Large intestine (tissue), 3 donors: Measurements from ENCODE around the gene BRD7. TPM values are rescaled to one million over a fixed set of nuclear protein-coding genes. Genes with fewer than 3 reads are reported as not detected.

Experiments used
- DNase-seq, 2 donors: peaks; one replicate each; pipeline versions ENCODE4 v3.0.0 to v3.0.0-alpha.2; 2013
- H3K27ac ChIP-seq: one replicate; pipeline ENCODE4 v1.5.1; 2013; ENCODE audit warnings: low read length
- H3K27me3 ChIP-seq: 2 replicates; pipeline ENCODE4 v1.6.1; 2013; ENCODE audit warnings: low read length; ENCODE audit not compliant: control insufficient read depth, insufficient read depth
- H3K36me3 ChIP-seq: 2 replicates; pipeline ENCODE4 v1.6.1; 2013; ENCODE audit warnings: low read length; ENCODE audit not compliant: control insufficient read depth, insufficient read depth
- H3K4me1 ChIP-seq: one replicate; pipeline ENCODE4 v1.6.1; 2013; ENCODE audit warnings: low read length; ENCODE audit not compliant: control insufficient read depth, insufficient read depth
- H3K4me3 ChIP-seq: one replicate; pipeline ENCODE4 v1.5.1; 2013; ENCODE audit warnings: low read length
- H3K9me3 ChIP-seq: one replicate; pipeline ENCODE4 v1.6.1; 2013; ENCODE audit warnings: mild to moderate bottlenecking, low read depth, low read length, moderate library complexity; ENCODE audit not compliant: control insufficient read depth
- WGBS: methylation state at CpG from one replicate; pipeline ENCODE4 v1.1.5; 2013; ENCODE audit warnings: low lambda C conversion rate; ENCODE audit not compliant: insufficient coverage; 5-methylcytosine and 5-hydroxymethylcytosine counted together
- polyA plus RNA-seq: library from polyadenylated mRNA; unstranded; fragments of 120-200 nt; gene quantifications from one replicate; pipeline ENCODE4 v1.2.1, GENCODE V29; 2013

Gene BRD7
- polyA plus RNA-seq, 1 donor = 69.7 TPM

DNA sequence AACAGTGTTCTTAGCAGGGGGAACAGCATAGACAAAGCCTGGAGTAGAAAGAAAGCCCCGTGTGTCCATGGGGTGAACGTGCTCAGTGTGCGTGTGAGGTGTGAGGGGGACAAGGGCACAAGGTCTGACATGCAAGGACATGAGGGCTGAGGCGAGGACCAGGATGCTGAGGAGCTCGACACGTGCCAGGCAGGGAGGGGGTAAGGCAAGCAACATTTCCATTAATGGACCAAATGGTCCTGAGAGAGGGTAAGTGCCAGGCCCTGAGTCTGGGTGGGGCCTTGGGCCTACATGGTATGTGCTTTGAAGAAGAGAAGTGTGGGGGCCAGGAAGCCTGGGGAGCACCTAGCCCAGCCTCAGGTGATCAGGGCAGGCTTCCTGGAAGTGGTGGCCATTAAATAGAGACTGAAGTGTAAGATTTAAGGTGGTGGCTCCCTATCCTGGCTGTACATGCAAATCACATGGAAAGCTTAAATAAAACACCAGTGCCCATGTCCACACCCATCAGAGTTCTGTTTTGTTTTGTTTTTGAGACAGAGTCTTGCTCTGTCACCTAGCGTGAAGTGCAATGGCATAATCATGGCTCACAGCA lies 73.2 kb downstream of the BRD7 start:
- Histone ChIP-seq H3K4me1 (peaks cover 5% of the 10 kb centered on the region), H3K27me3 (no peaks in the 10 kb centered on the region), H3K9me3 (no peaks in the 10 kb centered on the region), H3K27ac (no peak overlapping the region), H3K4me3 (no peak overlapping the region), H3K36me3 (no peaks in the 10 kb centered on the region)
- WGBS = no CpG with 5 or more reads among the region's 7 CpGs
- no peak for DNase-seq

DNA sequence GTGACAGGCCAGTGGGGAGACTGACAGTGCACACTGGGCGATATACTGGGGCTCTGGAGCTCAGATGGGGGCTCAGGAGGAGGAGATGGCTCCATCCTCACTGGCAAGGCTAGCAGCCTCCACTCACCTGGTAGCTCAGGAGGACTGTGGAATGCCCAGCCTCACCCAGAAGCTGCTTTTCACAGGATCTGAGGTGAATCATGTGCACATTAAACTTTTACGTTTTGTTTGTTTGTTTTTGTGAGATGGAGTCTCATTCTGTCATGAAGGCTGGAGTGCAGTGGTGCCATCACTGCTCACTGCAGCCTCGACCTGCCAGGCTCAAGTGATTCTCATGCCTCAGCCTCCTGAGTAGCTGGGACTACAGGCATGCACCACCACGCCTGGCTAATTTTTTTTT lies 73.8 kb downstream of the BRD7 start:
- Histone ChIP-seq H3K36me3 (no peaks in the 10 kb centered on the region), H3K4me3 (no peak overlapping the region), H3K9me3 (no peaks in the 10 kb centered on the region), H3K27ac (no peak overlapping the region), H3K4me1 (peaks cover 5% of the 10 kb centered on the region), H3K27me3 (no peaks in the 10 kb centered on the region)
- DNase-seq = no peak
- no CpG with 5 or more reads among the region's 4 CpGs for WGBS

DNA sequence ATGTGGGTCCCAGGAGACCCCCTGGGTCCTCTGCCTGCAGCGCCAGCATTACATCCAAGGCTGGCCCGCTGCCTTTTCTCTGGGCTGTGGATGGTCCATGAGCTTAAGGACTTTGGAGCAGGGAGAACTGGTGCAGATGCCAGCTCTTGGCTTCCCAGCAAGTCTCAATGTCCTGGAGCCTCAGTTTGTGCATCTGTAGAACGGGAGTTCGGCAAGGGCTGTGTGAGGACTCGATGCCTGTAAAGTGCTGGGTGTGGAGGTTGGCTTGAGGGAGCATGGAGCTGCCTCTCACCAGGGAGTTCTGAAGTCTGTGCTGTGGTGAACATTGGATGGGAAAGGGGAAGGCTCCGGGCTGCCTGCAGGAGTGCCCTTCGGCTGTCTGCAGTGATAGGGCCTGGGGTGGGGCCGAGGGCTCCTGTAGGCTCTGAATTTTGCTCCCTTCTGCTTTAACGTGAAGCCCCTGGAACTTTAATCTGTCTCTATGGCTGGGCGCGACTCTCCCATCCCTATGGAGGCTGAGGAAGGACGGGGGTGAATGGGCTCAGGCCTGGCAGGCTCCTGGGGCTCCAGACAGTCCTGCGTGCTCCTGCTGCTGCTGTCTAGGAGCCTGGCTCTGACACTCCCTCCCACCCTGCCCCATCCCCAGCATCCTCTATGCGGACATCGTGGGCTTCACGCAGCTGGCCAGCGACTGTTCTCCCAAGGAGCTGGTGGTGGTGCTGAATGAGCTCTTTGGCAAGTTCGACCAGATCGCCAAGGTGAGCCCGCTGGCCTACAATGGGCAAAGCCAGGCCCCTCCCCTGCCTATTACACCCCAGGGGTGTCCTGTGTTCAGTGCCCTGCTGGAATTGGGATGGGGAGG lies 74.6 kb downstream of the BRD7 start:
- no peak overlapping the region for H3K27ac ChIP-seq
- DNase-seq = no peak
- no peaks in the 10 kb centered on the region for H3K9me3 ChIP-seq
- no peaks in the 10 kb centered on the region for H3K27me3 ChIP-seq
- H3K4me1 ChIP-seq = peaks cover 5% of the 10 kb centered on the region
- no peak overlapping the region for H3K4me3 ChIP-seq
- H3K36me3 ChIP-seq = no peaks in the 10 kb centered on the region
- no CpG with 5 or more reads among the region's 20 CpGs for WGBS

- Histone ChIP-seq H3K4me1 (peaks cover 5% of the 10 kb centered on the region), H3K27me3 (no peaks in the 10 kb centered on the region), H3K9me3 (no peaks in the 10 kb centered on the region), H3K4me3 (no peak overlapping the region), H3K36me3 (no peaks in the 10 kb centered on the region), H3K27ac (no peak overlapping the region)
- no CpG with 5 or more reads among the region's 20 CpGs for WGBS
- no peak for DNase-seq
These were observed 75.6 kb downstream of the BRD7 start for GRCh38 chr16:50293041-50293783.

DNA sequence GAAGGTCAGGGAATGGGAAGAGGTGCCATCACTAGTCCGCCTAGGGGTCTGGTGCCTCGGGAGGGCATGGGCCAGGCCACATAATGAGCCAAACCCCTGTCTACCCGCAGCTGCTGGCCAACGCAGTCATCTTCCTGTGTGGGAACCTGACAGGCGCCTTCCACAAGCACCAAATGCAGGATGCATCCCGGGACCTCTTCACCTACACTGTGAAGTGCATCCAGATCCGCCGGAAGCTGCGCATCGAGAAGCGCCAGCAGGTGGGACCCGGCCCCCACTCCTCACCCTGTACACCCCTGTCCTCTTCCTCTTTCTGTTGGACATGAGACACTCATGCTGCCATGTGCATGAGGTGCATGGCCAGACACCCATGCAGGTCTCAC lies 76.2 kb downstream of the BRD7 start:
- no CpG with 5 or more reads among the region's 12 CpGs for WGBS
- no peaks in the 10 kb centered on the region for H3K36me3 ChIP-seq
- H3K4me3 ChIP-seq = no peak overlapping the region
- peaks cover under 1% of the 10 kb centered on the region for H3K4me1 ChIP-seq
- no peak for DNase-seq
- H3K27ac ChIP-seq = no peak overlapping the region
- H3K9me3 ChIP-seq = no peaks in the 10 kb centered on the region
- no peaks in the 10 kb centered on the region for H3K27me3 ChIP-seq

- Histone ChIP-seq H3K36me3 (no peaks in the 10 kb centered on the region), H3K9me3 (no peaks in the 10 kb centered on the region), H3K27ac (no peak overlapping the region), H3K27me3 (no peaks in the 10 kb centered on the region), H3K4me1 (no peaks in the 10 kb centered on the region), H3K4me3 (no peak overlapping the region)
- no peak for DNase-seq
- WGBS = no CpG with 5 or more reads among the region's 26 CpGs
These were observed 76.8 kb downstream of the BRD7 start for GRCh38 chr16:50291719-50292565.

GRCh38 chr16:50290856-50291255 lies 77.9 kb downstream of the BRD7 start:
- Histone ChIP-seq H3K27me3 (no peaks in the 10 kb centered on the region), H3K4me1 (no peaks in the 10 kb centered on the region), H3K36me3 (no peaks in the 10 kb centered on the region), H3K4me3 (no peak overlapping the region), H3K27ac (no peak overlapping the region), H3K9me3 (peaks cover 4% of the 10 kb centered on the region)
- WGBS = no CpG with 5 or more reads among the region's 6 CpGs
- no peak for DNase-seq

DNA sequence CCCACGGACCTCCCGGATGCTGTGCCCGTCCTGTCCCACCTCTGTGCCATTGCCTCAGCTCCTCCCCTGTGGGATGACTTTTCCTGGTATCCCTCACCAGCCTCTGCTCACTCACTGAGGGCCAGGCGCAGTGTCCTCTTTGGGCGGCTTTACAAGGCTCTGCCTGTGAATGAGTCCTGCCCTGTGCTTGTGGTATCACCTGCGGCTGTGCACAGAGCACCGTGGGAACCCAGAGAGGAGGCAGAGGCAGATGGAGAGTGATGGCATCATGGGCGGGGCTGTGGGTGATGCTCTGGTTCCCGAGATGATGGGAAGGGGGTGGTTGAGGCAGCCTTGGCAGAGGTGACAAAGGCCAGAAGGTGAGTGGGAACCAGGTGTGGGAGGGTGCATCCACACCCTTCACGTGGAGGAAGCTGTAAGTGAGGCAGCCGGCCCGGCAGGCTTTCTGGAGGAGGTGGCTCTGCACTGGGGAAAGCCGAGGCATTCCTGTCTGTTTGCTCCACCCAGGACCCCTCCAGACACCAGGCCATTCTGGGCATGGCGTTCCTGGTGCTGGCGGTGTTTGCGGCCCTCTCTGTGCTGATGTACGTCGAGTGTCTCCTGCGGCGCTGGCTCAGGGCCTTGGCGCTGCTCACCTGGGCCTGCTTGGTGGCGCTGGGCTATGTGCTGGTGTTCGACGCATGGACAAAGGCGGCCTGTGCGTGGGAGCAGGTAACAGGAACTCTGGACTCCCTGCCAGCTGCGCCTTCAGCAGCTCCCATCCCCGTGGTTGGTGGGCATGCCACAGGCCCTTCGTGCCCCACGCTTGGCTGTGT lies 78.6 kb downstream of the BRD7 start:
- no CpG with 5 or more reads among the region's 30 CpGs for WGBS
- Histone ChIP-seq H3K27me3 (no peaks in the 10 kb centered on the region), H3K36me3 (no peaks in the 10 kb centered on the region), H3K27ac (no peak overlapping the region), H3K4me3 (no peak overlapping the region), H3K9me3 (peaks cover 4% of the 10 kb centered on the region), H3K4me1 (no peaks in the 10 kb centered on the region)
- DNase-seq = no peak

GRCh38 chr16:50288920-50289319 lies 79.9 kb downstream of the BRD7 start:
- H3K36me3 ChIP-seq = no peaks in the 10 kb centered on the region
- no peak for DNase-seq
- peaks cover 4% of the 10 kb centered on the region for H3K9me3 ChIP-seq
- H3K4me1 ChIP-seq = no peaks in the 10 kb centered on the region
- WGBS = no CpG with 5 or more reads among the region's 3 CpGs
- H3K27ac ChIP-seq = no peak overlapping the region
- no peak overlapping the region for H3K4me3 ChIP-seq
- H3K27me3 ChIP-seq = no peaks in the 10 kb centered on the region
